ENCODE measurements around the gene FXYD2. TPM values are rescaled to one million over a fixed set of nuclear protein-coding genes. Genes with fewer than 3 reads are reported as not detected.

The FXYD2 gene
- total RNA-seq, 1 experiment from 2014 or later = not detected

DNA sequence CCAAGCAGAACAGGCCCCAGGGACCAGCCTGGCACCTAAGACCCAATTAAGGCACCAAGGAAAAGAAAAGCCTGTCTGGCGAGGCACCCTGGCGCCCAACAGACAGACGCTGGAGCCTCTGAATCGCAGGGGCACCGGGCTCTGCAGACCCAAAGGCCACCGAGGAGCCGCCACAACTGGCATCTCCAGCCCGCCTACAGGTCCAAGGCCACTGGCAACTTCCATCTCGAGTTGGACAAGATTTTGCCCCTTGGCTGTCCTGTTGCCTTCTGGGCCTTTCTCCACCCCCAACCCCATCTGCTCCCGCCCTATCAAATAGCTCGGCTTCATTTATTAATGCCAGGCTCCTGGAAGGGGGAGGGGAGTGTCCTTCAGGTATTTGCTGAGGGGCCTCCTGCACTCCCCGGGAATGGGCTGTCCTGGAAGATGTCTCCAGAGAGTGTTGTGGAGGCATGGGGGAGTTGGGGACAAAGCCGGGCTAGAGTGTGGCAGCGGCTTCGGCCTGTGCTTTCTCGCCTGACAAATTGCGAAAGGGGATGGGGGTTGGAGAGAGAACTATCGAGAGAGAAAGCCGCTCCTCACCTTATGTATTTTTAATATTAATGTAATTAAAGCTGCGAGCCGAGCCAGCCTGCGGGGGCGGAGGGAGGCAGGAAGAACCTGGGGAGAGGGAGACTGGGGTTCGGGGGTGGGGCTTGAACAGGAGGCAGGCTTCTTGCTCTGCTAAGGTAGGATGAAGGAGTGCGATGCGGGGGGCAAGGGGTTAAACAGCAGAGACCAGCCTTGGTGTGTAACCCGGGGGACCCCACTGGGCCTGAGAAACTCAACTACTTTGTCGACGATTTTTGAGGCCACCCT lies 29.5 kb downstream of the FXYD2 start:
- Histone ChIP-seq H3K79me2 (ENCODE audit: low read length) (no peaks in the 10 kb centered on the region), H3K9ac (ENCODE audit: low read length) (no peak overlapping the region), H3K27ac (ENCODE audit: low read length) (no peak overlapping the region), H3K4me3 (ENCODE audit: low read length) (no peak overlapping the region), H3K4me1 (ENCODE audit: insufficient read depth, low read length) (no peaks in the 10 kb centered on the region), H4K20me1 (ENCODE audit: low read length) (no peaks in the 10 kb centered on the region), H3K9me2 (replicated peaks; ENCODE audit: low read length) (no peaks in the 10 kb centered on the region), H3K27me3 (ENCODE audit: low read length) (peaks cover 86% of the 10 kb centered on the region), H3F3A (ENCODE audit: low read length, unreplicated experiment) (no peaks in the 10 kb centered on the region), H2AFZ (ENCODE audit: low read length) (no peak overlapping the region), H3K36me3 (ENCODE audit: low read depth, low read length) (no peaks in the 10 kb centered on the region), H3K4me2 (ENCODE audit: low read length) (no peak overlapping the region), H3K9me3 (ENCODE audit: low read length) (no peaks in the 10 kb centered on the region)
- intact Hi-C loops (cut with micrococcal nuclease) = no loop called here
- POLR2A ChIA-PET (ENCODE audit: unreplicated experiment) = no interaction called here
- CTCF ChIA-PET = no interaction called here
- DNase-seq = no peak
- TF ChIP-seq, protein P1, sequence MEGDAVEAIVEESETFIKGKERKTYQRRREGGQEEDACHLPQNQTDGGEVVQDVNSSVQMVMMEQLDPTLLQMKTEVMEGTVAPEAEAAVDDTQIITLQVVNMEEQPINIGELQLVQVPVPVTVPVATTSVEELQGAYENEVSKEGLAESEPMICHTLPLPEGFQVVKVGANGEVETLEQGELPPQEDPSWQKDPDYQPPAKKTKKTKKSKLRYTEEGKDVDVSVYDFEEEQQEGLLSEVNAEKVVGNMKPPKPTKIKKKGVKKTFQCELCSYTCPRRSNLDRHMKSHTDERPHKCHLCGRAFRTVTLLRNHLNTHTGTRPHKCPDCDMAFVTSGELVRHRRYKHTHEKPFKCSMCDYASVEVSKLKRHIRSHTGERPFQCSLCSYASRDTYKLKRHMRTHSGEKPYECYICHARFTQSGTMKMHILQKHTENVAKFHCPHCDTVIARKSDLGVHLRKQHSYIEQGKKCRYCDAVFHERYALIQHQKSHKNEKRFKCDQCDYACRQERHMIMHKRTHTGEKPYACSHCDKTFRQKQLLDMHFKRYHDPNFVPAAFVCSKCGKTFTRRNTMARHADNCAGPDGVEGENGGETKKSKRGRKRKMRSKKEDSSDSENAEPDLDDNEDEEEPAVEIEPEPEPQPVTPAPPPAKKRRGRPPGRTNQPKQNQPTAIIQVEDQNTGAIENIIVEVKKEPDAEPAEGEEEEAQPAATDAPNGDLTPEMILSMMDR (conservative IDR thresholded peaks at IDR 0.05; ENCODE audit: low read depth, low read length) = no peak
- TF ChIP-seq EZH2 (IDR thresholded peaks at IDR 0.05; ENCODE audit: low read length, unreplicated experiment) (no peak), EZH2phosphoT487 (IDR thresholded peaks at IDR 0.05; ENCODE audit: borderline replicate concordance, low read length) (no peak)
- BruUV-seq (replicated peaks) = no TSS peak
- ATAC-seq = no peak

- H3K9ac ChIP-seq (ENCODE audit: low read length) = no peak overlapping the region
- ChIA-PET POLR2A (ENCODE audit: unreplicated experiment) (interaction anchor here (0.6 kb wide), 1 partner anchor 17 kb away, joined by 3 read pairs; no protein-coding TSS in a partner anchor), CTCF (no interaction called here)
- H3K36me3 ChIP-seq (ENCODE audit: low read depth, low read length) = no peaks in the 10 kb centered on the region
- no peaks in the 10 kb centered on the region for H3K9me3 ChIP-seq (ENCODE audit: low read length)
- H3K4me3 ChIP-seq (ENCODE audit: low read length) = no peak overlapping the region
- H3K9me2 ChIP-seq (replicated peaks; ENCODE audit: low read length) = no peaks in the 10 kb centered on the region
- no peak overlapping the region for H3K27ac ChIP-seq (ENCODE audit: low read length)
- ATAC-seq (no peak), DNase-seq (no peak)
- H3F3A ChIP-seq (ENCODE audit: low read length, unreplicated experiment) = no peaks in the 10 kb centered on the region
- intact Hi-C loops (cut with micrococcal nuclease) = no loop called here
- no peak overlapping the region for H3K4me2 ChIP-seq (ENCODE audit: low read length)
- peaks cover 86% of the 10 kb centered on the region for H3K27me3 ChIP-seq (ENCODE audit: low read length)
- H3K4me1 ChIP-seq (ENCODE audit: insufficient read depth, low read length) = no peaks in the 10 kb centered on the region
- no peak overlapping the region for H2AFZ ChIP-seq (ENCODE audit: low read length)
- no peaks in the 10 kb centered on the region for H4K20me1 ChIP-seq (ENCODE audit: low read length)
- BruUV-seq (replicated peaks) = no TSS peak
- H3K79me2 ChIP-seq (ENCODE audit: low read length) = no peaks in the 10 kb centered on the region
- TF ChIP-seq EZH2phosphoT487 (IDR thresholded peaks at IDR 0.05; ENCODE audit: borderline replicate concordance, low read length) = no peak
- TF ChIP-seq, protein P1 (conservative IDR thresholded peaks at IDR 0.05; ENCODE audit: low read depth, low read length) = no peak
- no peak for TF ChIP-seq EZH2 (IDR thresholded peaks at IDR 0.05; ENCODE audit: low read length, unreplicated experiment)
These were observed 30.4 kb downstream of the FXYD2 start for GRCh38 chr11:117794135-117794534.

DNA sequence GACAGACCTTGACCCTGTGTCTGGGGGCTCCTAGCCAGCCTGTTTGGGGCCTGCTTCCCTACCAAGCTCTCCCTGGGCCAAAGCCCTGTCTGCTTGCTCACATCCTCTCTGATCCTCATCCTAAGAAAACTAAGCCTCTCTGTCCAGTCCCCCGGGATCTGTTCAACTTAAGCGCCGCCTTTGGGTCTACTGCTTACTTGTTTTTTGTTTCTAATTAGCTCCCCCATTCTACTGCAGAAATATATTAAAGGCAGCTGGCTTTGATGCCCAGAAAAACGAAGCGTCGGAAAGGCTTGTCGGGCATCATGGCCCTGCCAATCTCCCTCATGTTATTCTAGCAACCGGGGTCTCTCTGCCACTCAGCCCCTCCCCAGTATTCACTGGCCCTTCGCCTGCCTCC lies 31.0 kb downstream of the FXYD2 start:
- H2AFZ ChIP-seq (ENCODE audit: low read length) = no peak overlapping the region
- no peak overlapping the region for H3K9ac ChIP-seq (ENCODE audit: low read length)
- H3K79me2 ChIP-seq (ENCODE audit: low read length) = no peaks in the 10 kb centered on the region
- peaks cover 86% of the 10 kb centered on the region for H3K27me3 ChIP-seq (ENCODE audit: low read length)
- no TSS peak for BruUV-seq (replicated peaks)
- H3K9me3 ChIP-seq (ENCODE audit: low read length) = no peaks in the 10 kb centered on the region
- ATAC-seq (no peak), DNase-seq (no peak)
- intact Hi-C loops (cut with micrococcal nuclease) = no loop called here
- no peak overlapping the region for H3K27ac ChIP-seq (ENCODE audit: low read length)
- H3K4me3 ChIP-seq (ENCODE audit: low read length) = no peak overlapping the region
- H3F3A ChIP-seq (ENCODE audit: low read length, unreplicated experiment) = no peaks in the 10 kb centered on the region
- TF ChIP-seq, protein P1 (conservative IDR thresholded peaks at IDR 0.05; ENCODE audit: low read depth, low read length) = no peak
- TF ChIP-seq EZH2phosphoT487 (IDR thresholded peaks at IDR 0.05; ENCODE audit: borderline replicate concordance, low read length) = no peak
- no peak for TF ChIP-seq EZH2 (IDR thresholded peaks at IDR 0.05; ENCODE audit: low read length, unreplicated experiment)
- no peak overlapping the region for H3K4me2 ChIP-seq (ENCODE audit: low read length)
- ChIA-PET POLR2A (ENCODE audit: unreplicated experiment) (no interaction called here), CTCF (no interaction called here)
- H3K9me2 ChIP-seq (replicated peaks; ENCODE audit: low read length) = no peaks in the 10 kb centered on the region
- H3K36me3 ChIP-seq (ENCODE audit: low read depth, low read length) = no peaks in the 10 kb centered on the region
- H3K4me1 ChIP-seq (ENCODE audit: insufficient read depth, low read length) = no peaks in the 10 kb centered on the region
- no peaks in the 10 kb centered on the region for H4K20me1 ChIP-seq (ENCODE audit: low read length)
